Common myeloid progenitor, CD34-positive (primary cell): ENCODE data around the gene AOC2.
A peak's percentile ranks its signal among the peaks of the same experiment; 100 is the strongest.

Experiments used
- CTCF ChIA-PET: fragments of 350-600 bp; sonication (Branson Sonifier 250); formaldehyde crosslinking; loops from one replicate; lab custom pipeline; 2021; ENCODE audit warnings: antibody characterized with exemption; lab: Charles Lee
- POLR2A ChIA-PET: fragments of 350-600 bp; sonication (Branson Sonifier 250); formaldehyde crosslinking; loops from one replicate; lab custom pipeline; 2021; ENCODE audit warnings: antibody characterized with exemption; lab: Charles Lee
- DNase-seq, 3 donors: peaks; one replicate each; pipeline versions ENCODE4 v3.0.0 to v3.0.0-alpha.2; 2013
- H3K27ac ChIP-seq, 2 experiments: 1 replicate in 1 of 2; 2 replicates in 1 of 2; pipeline ENCODE4 v1.7.0; 2013; ENCODE audit warnings: inconsistent platforms in 2 of 2, low read length in 2 of 2, mild to moderate bottlenecking in 2 of 2, low read depth in 1 of 2, moderate library complexity in 1 of 2; ENCODE audit not compliant: severe bottlenecking in 2 of 2, insufficient read depth in 1 of 2, poor library complexity in 1 of 2
- H3K27me3 ChIP-seq, 5 experiments: replicated peaks in 2 of 5; 1 replicate in 3 of 5; 2 replicates in 2 of 5; pipeline versions ENCODE4 v1.6.1 to v1.7.0; 2013; ENCODE audit warnings: low read length in 4 of 5, mild to moderate bottlenecking in 2 of 5, moderate library complexity in 2 of 5, inconsistent platforms in 1 of 5; ENCODE audit not compliant: insufficient read depth in 5 of 5, control insufficient read depth in 4 of 5
- H3K36me3 ChIP-seq, 4 experiments: 1 replicate in 2 of 4; 2 replicates in 2 of 4; pipeline versions ENCODE4 v1.6.1 to v1.7.0; 2013; ENCODE audit warnings: low read length in 3 of 4, control low read depth in 1 of 4, mild to moderate bottlenecking in 1 of 4; ENCODE audit not compliant: control insufficient read depth in 4 of 4, insufficient read depth in 4 of 4
- H3K4me1 ChIP-seq, 4 experiments: 1 replicate in 3 of 4; 2 replicates in 1 of 4; pipeline versions ENCODE4 v1.6.1 to v1.7.1; 2013; ENCODE audit warnings: low read length in 3 of 4, mild to moderate bottlenecking in 3 of 4, control low read depth in 1 of 4, inconsistent platforms in 1 of 4, moderate library complexity in 1 of 4; ENCODE audit not compliant: control insufficient read depth in 4 of 4, insufficient read depth in 4 of 4; ENCODE audit errors: control extremely low read depth in 1 of 4
- H3K4me3 ChIP-seq, 7 experiments: 1 replicate in 4 of 7; 2 replicates in 3 of 7; pipeline versions ENCODE4 v1.5.1 to v1.7.0; 2013; ENCODE audit warnings: mild to moderate bottlenecking in 7 of 7, low read length in 6 of 7, moderate library complexity in 6 of 7, inconsistent platforms in 2 of 7, low read depth in 2 of 7, control low read depth in 1 of 7; ENCODE audit not compliant: insufficient read depth in 4 of 7, control insufficient read depth in 1 of 7; ENCODE audit errors: extremely low read depth in 1 of 7
- H3K9me3 ChIP-seq, 5 experiments: 1 replicate in 4 of 5; 2 replicates in 1 of 5; pipeline versions ENCODE4 v1.6.1 to v1.7.1; 2013; ENCODE audit warnings: low read length in 4 of 5, mild to moderate bottlenecking in 2 of 5, inconsistent platforms in 1 of 5, low read depth in 1 of 5, moderate library complexity in 1 of 5; ENCODE audit not compliant: control insufficient read depth in 4 of 5, insufficient read depth in 2 of 5; ENCODE audit errors: control extremely low read depth in 1 of 5
- WGBS: methylation state at CpG from one replicate; pipeline ENCODE4 v1.1.5; 2013; ENCODE audit not compliant: insufficient coverage; 5-methylcytosine and 5-hydroxymethylcytosine counted together

Gene AOC2

DNA sequence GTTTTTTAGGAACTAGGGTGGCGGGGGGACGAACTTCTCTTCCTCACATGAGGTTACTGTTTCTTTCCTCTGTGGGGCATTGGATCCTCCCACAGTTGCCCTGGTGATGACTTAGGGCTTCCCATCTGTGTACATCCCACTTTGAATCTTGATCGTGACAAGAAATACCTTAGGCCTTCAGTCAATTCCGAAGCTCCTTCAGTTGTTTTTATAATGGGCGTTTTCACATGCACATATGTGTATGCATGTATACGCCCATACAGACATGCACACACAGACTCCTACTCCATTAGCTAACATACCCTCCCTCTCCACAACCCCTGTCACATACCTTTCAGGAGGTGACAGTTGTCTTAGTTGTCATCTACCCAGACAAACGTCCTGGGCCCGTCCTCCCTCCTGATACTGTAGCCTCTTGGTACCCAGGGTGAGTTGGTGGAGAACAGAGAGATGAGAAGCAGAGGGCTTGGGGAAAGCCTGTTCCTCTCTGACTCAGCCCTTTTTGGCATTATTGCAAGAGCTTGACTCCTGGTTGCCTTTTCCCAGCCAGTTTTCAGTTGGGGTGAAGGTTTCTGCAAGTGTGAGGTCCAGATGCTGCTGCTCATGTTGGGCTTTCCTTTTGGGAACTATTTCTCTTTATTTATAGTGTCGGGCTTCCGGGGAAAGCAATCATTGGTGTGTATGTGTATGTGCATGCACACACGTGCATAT is 2.2 kb upstream of the AOC2 start:
- no peak for DNase-seq
- no peak overlapping the region for H3K27ac ChIP-seq
- no peaks in the 10 kb centered on the region for H3K9me3 ChIP-seq
- peaks cover 16 to 77% (median 63%) of the 10 kb centered on the region in 4 experiments for H3K36me3 ChIP-seq
- H3K4me3 ChIP-seq, result no peak overlapping the region
- ChIA-PET CTCF (interaction anchor here (0.9 to 10.6 kb wide), 14 partner anchors 8 to 224 kb away, joined by 3 to 136 read pairs (median 6); partner anchors contain the start of genes BECN1 and PSME3), POLR2A (interaction anchor here (1.0 kb wide), 1 partner anchor 87 kb away, joined by 3 read pairs; no protein-coding TSS in a partner anchor)
- H3K4me1 ChIP-seq, result peaks cover 0 to 5% (median 0%) of the 10 kb centered on the region in 4 experiments
- 86% methylated on average over 6 of the region's 11 CpGs for WGBS
- no peaks in the 10 kb centered on the region for H3K27me3 ChIP-seq

DNA sequence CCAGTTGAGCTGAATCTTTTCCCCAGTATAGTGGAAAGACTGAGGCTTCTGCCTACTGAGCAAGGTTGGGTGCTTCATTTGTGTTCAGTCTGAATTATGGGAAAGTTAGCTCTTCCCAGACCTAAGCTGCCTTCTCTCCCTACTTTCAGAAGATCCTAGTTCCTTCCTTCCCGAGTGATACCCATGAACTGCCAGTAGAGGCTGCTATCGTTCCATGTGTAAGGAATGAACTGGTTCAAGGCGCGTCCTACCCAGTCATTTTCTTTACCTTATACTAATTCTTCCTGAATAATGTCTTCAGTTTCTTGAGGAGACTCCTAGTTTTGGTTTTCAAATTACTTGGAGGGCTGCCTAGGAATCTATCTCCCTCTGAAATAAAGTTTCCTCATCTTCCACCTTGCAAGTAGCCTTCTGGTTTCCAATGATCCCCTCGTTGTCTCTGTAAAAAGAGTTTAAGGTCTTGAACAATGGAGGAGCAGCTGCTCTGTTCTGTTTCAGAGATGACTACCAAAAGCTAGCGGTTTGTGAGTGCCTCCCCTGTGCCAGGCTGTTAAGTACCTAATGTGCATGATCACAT is 934 bp upstream of the AOC2 start:
- no peak overlapping the region for H3K27ac ChIP-seq
- 66% methylated on average over 5 of the region's 6 CpGs for WGBS
- no peak overlapping the region for H3K4me3 ChIP-seq
- peaks cover 12 to 64% (median 54%) of the 10 kb centered on the region in 4 experiments for H3K36me3 ChIP-seq
- CTCF ChIA-PET, result interaction anchor here (0.9 to 10.6 kb wide), 22 partner anchors 9 to 353 kb away, joined by 3 to 136 read pairs (median 5); partner anchors contain the start of genes BECN1, PSME3 and RPL27
- H3K9me3 ChIP-seq, result no peaks in the 10 kb centered on the region
- POLR2A ChIA-PET, result interaction anchor here (0.6 kb wide), 1 partner anchor 234 kb away, joined by 3 read pairs; the partner anchor contains the start of gene TUBG1
- H3K4me1 ChIP-seq, result peaks cover 0 to 5% (median 0%) of the 10 kb centered on the region in 4 experiments
- H3K27me3 ChIP-seq, result no peaks in the 10 kb centered on the region
- peak; percentile 63 to 76 (median 71) for DNase-seq

DNA sequence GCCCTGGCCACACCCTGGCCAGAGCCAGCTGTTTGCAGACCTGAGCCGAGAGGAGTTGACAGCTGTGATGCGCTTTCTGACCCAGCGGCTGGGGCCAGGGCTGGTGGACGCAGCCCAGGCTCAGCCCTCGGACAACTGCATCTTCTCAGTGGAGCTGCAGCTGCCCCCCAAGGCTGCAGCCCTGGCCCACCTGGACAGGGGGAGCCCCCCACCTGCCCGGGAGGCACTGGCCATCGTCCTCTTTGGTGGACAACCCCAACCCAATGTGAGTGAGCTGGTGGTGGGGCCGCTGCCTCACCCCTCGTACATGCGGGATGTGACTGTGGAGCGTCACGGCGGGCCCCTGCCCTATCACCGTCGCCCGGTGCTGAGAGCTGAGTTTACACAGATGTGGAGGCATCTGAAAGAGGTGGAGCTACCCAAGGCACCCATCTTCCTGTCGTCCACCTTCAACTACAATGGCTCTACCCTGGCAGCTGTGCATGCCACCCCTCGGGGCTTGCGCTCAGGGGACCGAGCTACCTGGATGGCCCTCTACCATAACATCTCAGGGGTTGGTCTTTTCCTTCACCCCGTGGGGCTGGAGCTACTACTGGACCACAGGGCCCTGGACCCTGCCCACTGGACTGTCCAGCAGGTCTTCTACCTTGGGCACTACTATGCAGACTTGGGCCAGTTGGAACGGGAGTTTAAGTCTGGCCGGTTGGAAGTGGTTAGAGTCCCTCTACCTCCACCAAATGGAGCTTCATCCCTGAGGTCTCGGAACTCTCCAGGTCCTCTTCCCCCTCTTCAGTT is 578 bp downstream of the AOC2 start:
- no peaks in the 10 kb centered on the region for H3K27me3 ChIP-seq
- peaks cover 9 to 53% (median 44%) of the 10 kb centered on the region in 4 experiments for H3K36me3 ChIP-seq
- no peak overlapping the region for H3K27ac ChIP-seq
- H3K9me3 ChIP-seq, result no peaks in the 10 kb centered on the region
- ChIA-PET POLR2A (no interaction called here), CTCF (interaction anchor here (1.0 to 10.6 kb wide), 10 partner anchors 10 to 153 kb away, joined by 3 to 136 read pairs (median 6); partner anchors contain the start of genes BECN1, PSME3 and RPL27)
- H3K4me1 ChIP-seq, result peaks cover 0 to 5% (median 0%) of the 10 kb centered on the region in 4 experiments
- DNase-seq, result no peak
- H3K4me3 ChIP-seq, result no peak overlapping the region
- 94% methylated on average over 24 of the region's 24 CpGs for WGBS

DNA sequence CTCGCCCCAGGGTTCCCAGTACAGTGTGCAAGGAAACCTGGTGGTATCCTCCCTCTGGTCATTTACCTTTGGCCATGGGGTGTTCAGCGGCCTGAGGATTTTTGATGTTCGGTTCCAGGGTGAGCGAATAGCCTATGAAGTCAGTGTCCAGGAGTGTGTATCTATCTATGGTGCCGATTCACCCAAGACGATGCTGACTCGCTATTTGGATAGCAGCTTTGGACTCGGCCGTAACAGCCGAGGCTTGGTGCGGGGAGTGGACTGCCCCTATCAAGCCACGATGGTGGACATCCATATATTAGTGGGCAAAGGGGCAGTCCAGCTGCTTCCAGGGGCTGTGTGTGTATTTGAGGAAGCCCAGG is 1.2 kb downstream of the AOC2 start:
- Histone ChIP-seq H3K4me1 (peaks cover 0 to 5% (median 0%) of the 10 kb centered on the region in 4 experiments), H3K4me3 (no peak overlapping the region), H3K9me3 (no peaks in the 10 kb centered on the region), H3K27me3 (no peaks in the 10 kb centered on the region), H3K27ac (no peak overlapping the region), H3K36me3 (peaks cover 9 to 51% (median 42%) of the 10 kb centered on the region in 4 experiments)
- over 99% methylated on average over 12 of the region's 12 CpGs for WGBS
- POLR2A ChIA-PET, result no interaction called here
- DNase-seq, result no peak
- CTCF ChIA-PET, result interaction anchor here (0.6 to 10.6 kb wide), 8 partner anchors 12 to 153 kb away, joined by 3 to 136 read pairs (median 4); partner anchors contain the start of genes BECN1, PSME3 and RPL27

DNA sequence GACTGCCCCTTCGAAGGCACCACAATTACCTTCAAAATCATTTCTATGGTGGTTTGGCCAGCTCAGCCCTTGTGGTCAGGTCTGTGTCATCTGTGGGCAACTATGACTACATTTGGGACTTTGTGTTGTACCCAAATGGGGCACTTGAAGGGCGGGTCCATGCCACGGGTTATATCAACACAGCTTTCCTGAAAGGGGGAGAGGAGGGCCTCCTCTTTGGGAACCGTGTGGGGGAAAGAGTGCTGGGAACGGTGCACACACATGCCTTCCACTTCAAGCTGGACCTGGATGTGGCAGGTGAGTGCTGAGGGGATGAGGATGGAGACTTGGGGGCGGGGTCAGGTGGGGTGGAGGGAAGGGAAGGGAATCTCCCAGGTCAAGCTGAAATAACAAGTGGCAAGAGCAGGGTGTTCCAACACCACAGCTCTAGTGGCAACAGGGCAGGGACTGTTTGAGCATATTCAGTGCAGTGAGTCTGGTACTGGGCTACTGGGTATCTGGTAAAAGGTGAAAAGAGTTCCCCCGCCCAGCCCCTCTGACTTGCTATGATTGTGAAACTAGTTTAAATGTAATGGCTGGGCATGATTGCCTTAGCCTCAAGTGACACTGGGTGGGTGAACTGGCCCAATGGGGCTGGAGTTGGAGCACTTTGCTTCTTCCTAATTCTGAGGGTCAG is 1.7 kb downstream of the AOC2 start:
- Histone ChIP-seq H3K27me3 (no peaks in the 10 kb centered on the region), H3K36me3 (peaks cover 9 to 49% (median 40%) of the 10 kb centered on the region in 4 experiments), H3K27ac (no peak overlapping the region), H3K4me1 (peaks cover 0 to 5% (median 0%) of the 10 kb centered on the region in 4 experiments), H3K4me3 (no peak overlapping the region), H3K9me3 (no peaks in the 10 kb centered on the region)
- WGBS, result 78% methylated on average over 3 of the region's 7 CpGs
- ChIA-PET POLR2A (no interaction called here), CTCF (interaction anchor here (0.6 to 10.6 kb wide), 7 partner anchors 13 to 94 kb away, joined by 3 to 136 read pairs (median 4); partner anchors contain the start of genes BECN1 and PSME3)
- DNase-seq, result no peak

DNA sequence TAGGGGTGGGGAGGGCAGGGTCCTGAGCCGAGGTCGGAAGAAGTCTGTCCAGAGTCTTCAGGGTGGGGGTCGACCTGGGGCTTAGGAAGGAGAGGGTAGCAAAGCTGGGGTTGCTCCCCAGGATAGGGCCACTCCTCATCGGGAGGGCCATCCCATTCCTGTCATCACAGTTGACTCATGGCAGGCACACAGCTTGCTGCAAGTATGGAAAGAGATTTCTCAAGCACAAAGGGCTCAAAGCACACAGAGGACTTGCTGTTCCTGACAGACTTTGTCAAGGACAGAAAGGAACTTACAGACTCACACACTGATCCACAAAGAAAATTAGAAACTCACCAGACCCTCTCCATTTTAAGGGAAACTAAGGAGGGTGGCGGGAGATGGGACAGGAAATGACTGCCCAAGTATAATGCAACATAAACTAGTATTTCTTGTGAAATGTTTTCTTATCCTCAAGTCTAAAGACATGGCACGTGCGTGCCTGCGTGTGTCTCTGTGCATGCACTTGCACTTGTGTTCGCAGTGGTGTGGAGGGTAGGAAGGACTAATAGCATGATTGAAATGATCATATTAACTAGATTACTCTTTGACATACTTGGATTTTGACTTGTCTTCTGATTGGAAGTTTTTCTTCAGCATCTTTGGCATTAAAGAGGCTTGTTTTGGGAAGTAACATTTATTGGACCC is 2.4 kb downstream of the AOC2 start:
- H3K27ac ChIP-seq, result no peak overlapping the region
- H3K4me3 ChIP-seq, result no peak overlapping the region
- no peaks in the 10 kb centered on the region for H3K9me3 ChIP-seq
- H3K4me1 ChIP-seq, result peaks cover 0 to 5% (median 0%) of the 10 kb centered on the region in 4 experiments
- 93% methylated on average over 4 of the region's 9 CpGs for WGBS
- DNase-seq, result no peak
- H3K27me3 ChIP-seq, result no peaks in the 10 kb centered on the region
- ChIA-PET CTCF (interaction anchor here (1.9 to 10.6 kb wide), 3 partner anchors 12 to 93 kb away, joined by 4 to 136 read pairs (median 101); no protein-coding TSS in a partner anchor), POLR2A (no interaction called here)
- H3K36me3 ChIP-seq, result peaks cover 9 to 43% (median 34%) of the 10 kb centered on the region in 4 experiments
